ENCODE measurements around the gene ATG12.

GRCh38 chr5:115787426-115787825 is 53.9 kb downstream of the ATG12 start:
- TF ChIP-seq, protein P1, sequence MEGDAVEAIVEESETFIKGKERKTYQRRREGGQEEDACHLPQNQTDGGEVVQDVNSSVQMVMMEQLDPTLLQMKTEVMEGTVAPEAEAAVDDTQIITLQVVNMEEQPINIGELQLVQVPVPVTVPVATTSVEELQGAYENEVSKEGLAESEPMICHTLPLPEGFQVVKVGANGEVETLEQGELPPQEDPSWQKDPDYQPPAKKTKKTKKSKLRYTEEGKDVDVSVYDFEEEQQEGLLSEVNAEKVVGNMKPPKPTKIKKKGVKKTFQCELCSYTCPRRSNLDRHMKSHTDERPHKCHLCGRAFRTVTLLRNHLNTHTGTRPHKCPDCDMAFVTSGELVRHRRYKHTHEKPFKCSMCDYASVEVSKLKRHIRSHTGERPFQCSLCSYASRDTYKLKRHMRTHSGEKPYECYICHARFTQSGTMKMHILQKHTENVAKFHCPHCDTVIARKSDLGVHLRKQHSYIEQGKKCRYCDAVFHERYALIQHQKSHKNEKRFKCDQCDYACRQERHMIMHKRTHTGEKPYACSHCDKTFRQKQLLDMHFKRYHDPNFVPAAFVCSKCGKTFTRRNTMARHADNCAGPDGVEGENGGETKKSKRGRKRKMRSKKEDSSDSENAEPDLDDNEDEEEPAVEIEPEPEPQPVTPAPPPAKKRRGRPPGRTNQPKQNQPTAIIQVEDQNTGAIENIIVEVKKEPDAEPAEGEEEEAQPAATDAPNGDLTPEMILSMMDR (IDR thresholded peaks at IDR 0.05) = no peak
- TF ChIP-seq, protein P2, sequence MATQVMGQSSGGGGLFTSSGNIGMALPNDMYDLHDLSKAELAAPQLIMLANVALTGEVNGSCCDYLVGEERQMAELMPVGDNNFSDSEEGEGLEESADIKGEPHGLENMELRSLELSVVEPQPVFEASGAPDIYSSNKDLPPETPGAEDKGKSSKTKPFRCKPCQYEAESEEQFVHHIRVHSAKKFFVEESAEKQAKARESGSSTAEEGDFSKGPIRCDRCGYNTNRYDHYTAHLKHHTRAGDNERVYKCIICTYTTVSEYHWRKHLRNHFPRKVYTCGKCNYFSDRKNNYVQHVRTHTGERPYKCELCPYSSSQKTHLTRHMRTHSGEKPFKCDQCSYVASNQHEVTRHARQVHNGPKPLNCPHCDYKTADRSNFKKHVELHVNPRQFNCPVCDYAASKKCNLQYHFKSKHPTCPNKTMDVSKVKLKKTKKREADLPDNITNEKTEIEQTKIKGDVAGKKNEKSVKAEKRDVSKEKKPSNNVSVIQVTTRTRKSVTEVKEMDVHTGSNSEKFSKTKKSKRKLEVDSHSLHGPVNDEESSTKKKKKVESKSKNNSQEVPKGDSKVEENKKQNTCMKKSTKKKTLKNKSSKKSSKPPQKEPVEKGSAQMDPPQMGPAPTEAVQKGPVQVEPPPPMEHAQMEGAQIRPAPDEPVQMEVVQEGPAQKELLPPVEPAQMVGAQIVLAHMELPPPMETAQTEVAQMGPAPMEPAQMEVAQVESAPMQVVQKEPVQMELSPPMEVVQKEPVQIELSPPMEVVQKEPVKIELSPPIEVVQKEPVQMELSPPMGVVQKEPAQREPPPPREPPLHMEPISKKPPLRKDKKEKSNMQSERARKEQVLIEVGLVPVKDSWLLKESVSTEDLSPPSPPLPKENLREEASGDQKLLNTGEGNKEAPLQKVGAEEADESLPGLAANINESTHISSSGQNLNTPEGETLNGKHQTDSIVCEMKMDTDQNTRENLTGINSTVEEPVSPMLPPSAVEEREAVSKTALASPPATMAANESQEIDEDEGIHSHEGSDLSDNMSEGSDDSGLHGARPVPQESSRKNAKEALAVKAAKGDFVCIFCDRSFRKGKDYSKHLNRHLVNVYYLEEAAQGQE (IDR thresholded peaks at IDR 0.05; ENCODE audit: insufficient read depth in 1 of 2, low read depth in 2 of 2, low read length in 1 of 2) = no peak
- TF ChIP-seq POLR2AphosphoS5 (IDR thresholded peaks at IDR 0.05; ENCODE audit: low read depth, low read length) (no peak), TCF7L2 (IDR thresholded peaks at IDR 0.05; ENCODE audit: low read depth, low read length) (no peak)

All from Panc1 (cell line).